Neural cell (in vitro differentiated cells): Measurements from ENCODE around the gene LAIR2. TPM values are rescaled to one million over a fixed set of nuclear protein-coding genes. Genes with fewer than 3 reads are reported as not detected.

ENCODE experiments used
- H2AFZ ChIP-seq: fragments of 200-600, 300-800 bp; sonication (generic), shearing (Covaris generic); 2 replicates; pipeline ENCODE4 v1.6.0; 2014; ENCODE audit warnings: low read depth, mild to moderate bottlenecking, antibody characterized with exemption, low read length, moderate library complexity
- H3F3A ChIP-seq: fragments of 200-600 bp; shearing (Covaris generic); 2 replicates; pipeline ENCODE4 v1.6.1; 2016; ENCODE audit warnings: mild to moderate bottlenecking, moderate library complexity, mixed read lengths, antibody characterized with exemption, low read length; ENCODE audit not compliant: insufficient read depth, poor library complexity, severe bottlenecking
- H3K27ac ChIP-seq: fragments of 200-600, 300-800 bp; sonication (generic), shearing (Covaris generic); 2 replicates; pipeline ENCODE4 v1.5.1; 2014; ENCODE audit warnings: mild to moderate bottlenecking, low read length, moderate library complexity
- H3K27me3 ChIP-seq: fragments of 300-800, 200-600 bp; sonication (generic), shearing (Covaris generic); 2 replicates; pipeline ENCODE4 v1.6.0; 2014; ENCODE audit warnings: mild to moderate bottlenecking, low read depth, low read length, moderate library complexity; ENCODE audit not compliant: insufficient read depth
- H3K36me3 ChIP-seq: fragments of 300-800, 200-600 bp; sonication (generic), shearing (Covaris generic); 2 replicates; pipeline ENCODE4 v1.5.1; 2014; ENCODE audit warnings: mild to moderate bottlenecking, antibody characterized with exemption, low read length, moderate library complexity; ENCODE audit not compliant: insufficient read depth
- H3K4me2 ChIP-seq: fragments of 300-800, 200-600 bp; sonication (generic), shearing (Covaris generic); 2 replicates; pipeline ENCODE4 v1.6.0; 2014; ENCODE audit warnings: mild to moderate bottlenecking, low read length
- H3K4me3 ChIP-seq: fragments of 300-800, 200-600 bp; sonication (generic), shearing (Covaris generic); 2 replicates; pipeline ENCODE4 v1.5.1; 2014; ENCODE audit warnings: mild to moderate bottlenecking, low read length, moderate library complexity
- H3K79me2 ChIP-seq: fragments of 200-600 bp; shearing (Covaris generic); replicated peaks from 2 replicates; pipeline ENCODE4 v1.6.0; 2014; ENCODE audit warnings: mild to moderate bottlenecking, low read length, moderate library complexity; ENCODE audit not compliant: insufficient read depth
- H3K9ac ChIP-seq: fragments of 300-800, 200-600 bp; sonication (generic), shearing (Covaris generic); 2 replicates; pipeline ENCODE4 v1.6.1; 2016; ENCODE audit warnings: mild to moderate bottlenecking, low read length, mixed read lengths
- H3K9me2 ChIP-seq: fragments of 200-600 bp; shearing (Covaris generic); 2 replicates; pipeline ENCODE4 v1.6.1; 2016; ENCODE audit warnings: mild to moderate bottlenecking, low read length, mixed read lengths; ENCODE audit not compliant: insufficient read depth
- H3K9me3 ChIP-seq: fragments of 200-600, 300-800 bp; sonication (generic), shearing (Covaris generic); 2 replicates; pipeline ENCODE4 v1.6.1; 2016; ENCODE audit warnings: mild to moderate bottlenecking, mixed run types, low read length, moderate library complexity, mixed read lengths
- H4K20me1 ChIP-seq: fragments of 200-600 bp; shearing (Covaris generic); 2 replicates; pipeline ENCODE4 v1.6.1; 2016; ENCODE audit warnings: mild to moderate bottlenecking, mixed run types; ENCODE audit not compliant: insufficient read depth
- CTCF ChIP-seq: fragments of 450-650 bp; IDR thresholded peaks from 2 replicates; pipeline ENCODE4 v1.5.1; 2014; ENCODE audit warnings: antibody characterized with exemption, mild to moderate bottlenecking, moderate library complexity; ENCODE audit not compliant: poor library complexity, severe bottlenecking
- EP300 ChIP-seq: fragments of 450-650 bp; conservative IDR thresholded peaks from 2 replicates; pipeline ENCODE4 v1.6.1; 2014; ENCODE audit warnings: antibody characterized with exemption, mild to moderate bottlenecking, moderate library complexity; ENCODE audit not compliant: poor library complexity, severe bottlenecking
- EZH2 ChIP-seq: fragments of 200-600, 300-800 bp; shearing (Covaris generic), sonication (generic); IDR thresholded peaks from 2 replicates; pipeline ENCODE4 v1.6.1; 2014; ENCODE audit warnings: antibody characterized with exemption, low read length, borderline replicate concordance, mild to moderate bottlenecking; ENCODE audit not compliant: insufficient read depth, poor library complexity, severe bottlenecking
- MXI1 ChIP-seq: fragments of 450-650 bp; conservative IDR thresholded peaks from 2 replicates; pipeline ENCODE4 v1.6.1; 2014; ENCODE audit warnings: antibody characterized with exemption, mild to moderate bottlenecking; ENCODE audit not compliant: poor library complexity, severe bottlenecking
- POLR2AphosphoS5 ChIP-seq: IDR thresholded peaks from 2 replicates; pipeline ENCODE4 v1.6.1; 2012
- RAD21 ChIP-seq: fragments of 450-650 bp; conservative IDR thresholded peaks from 2 replicates; pipeline ENCODE4 v1.6.1; 2014; ENCODE audit warnings: antibody characterized with exemption, mild to moderate bottlenecking, moderate library complexity
- REST ChIP-seq: IDR thresholded peaks from 2 replicates; pipeline ENCODE4 v1.6.1; 2012; ENCODE audit warnings: borderline replicate concordance
- SMC3 ChIP-seq: fragments of 450-650 bp; conservative IDR thresholded peaks from 2 replicates; pipeline ENCODE4 v1.6.1; 2014; ENCODE audit warnings: antibody characterized with exemption, mild to moderate bottlenecking, moderate library complexity; ENCODE audit not compliant: poor library complexity
- TAF1 ChIP-seq: IDR thresholded peaks from 2 replicates; pipeline ENCODE4 v1.6.1; 2012; ENCODE audit warnings: low read depth
- polyA plus RNA-seq: library from polyadenylated mRNA; depleted of rRNA; stranded (reverse); fragments of >200 nt; gene quantifications from 2 replicates; pipeline ENCODE4 v1.2.3, GENCODE V29; 2014

Gene LAIR2
- polyA plus RNA-seq, 1 donor from 2014 or later = not detected

GRCh38 chr19:54541712-54542111, 39.1 kb downstream of the LAIR2 start:
- no peaks in the 10 kb centered on the region for H3K9me2 ChIP-seq
- H3K36me3 ChIP-seq = no peaks in the 10 kb centered on the region
- H3K27me3 ChIP-seq = no peaks in the 10 kb centered on the region
- H3K79me2 ChIP-seq = no peaks in the 10 kb centered on the region
- no peak overlapping the region for H2AFZ ChIP-seq
- no peak overlapping the region for H3K4me3 ChIP-seq
- no peak overlapping the region for H3K27ac ChIP-seq
- H3F3A ChIP-seq = no peaks in the 10 kb centered on the region
- peaks cover 3% of the 10 kb centered on the region for H3K9me3 ChIP-seq
- H3K4me2 ChIP-seq = no peak overlapping the region
- TF ChIP-seq SMC3 (no peak), EP300 (no peak), TAF1 (no peak), MXI1 (no peak), CTCF (no peak), REST (no peak), RAD21 (no peak), EZH2 (no peak), POLR2AphosphoS5 (no peak)
- H4K20me1 ChIP-seq = no peaks in the 10 kb centered on the region
- no peak overlapping the region for H3K9ac ChIP-seq

- TF ChIP-seq SMC3 = no peak
- TF ChIP-seq EP300 = no peak
- TF ChIP-seq POLR2AphosphoS5 = no peak
- TF ChIP-seq EZH2 = no peak
- no peak for TF ChIP-seq TAF1
- TF ChIP-seq MXI1 = no peak
- no peak for TF ChIP-seq CTCF
- no peak overlapping the region for H3K27ac ChIP-seq
- H4K20me1 ChIP-seq = no peaks in the 10 kb centered on the region
- H3F3A ChIP-seq = no peaks in the 10 kb centered on the region
- no peaks in the 10 kb centered on the region for H3K79me2 ChIP-seq
- H3K4me2 ChIP-seq = no peak overlapping the region
- no peak overlapping the region for H3K4me3 ChIP-seq
- no peak overlapping the region for H2AFZ ChIP-seq
- H3K27me3 ChIP-seq = no peaks in the 10 kb centered on the region
- H3K36me3 ChIP-seq = no peaks in the 10 kb centered on the region
- H3K9me2 ChIP-seq = no peaks in the 10 kb centered on the region
- no peak overlapping the region for H3K9ac ChIP-seq
- H3K9me3 ChIP-seq = peaks cover 3% of the 10 kb centered on the region
These were observed 46.2 kb downstream of the LAIR2 start for GRCh38 chr19:54548806-54549205.
